ENCODE measurements around the gene GSE1. TPM values are rescaled to one million over a fixed set of nuclear protein-coding genes. Genes with fewer than 3 reads are reported as not detected.

GSE1 gene
- total RNA-seq, 1 donor from 2014 or later, result 56.4 TPM

GRCh38 chr16:85722128-85722893 is 109.2 kb downstream of the GSE1 start:
- intact Hi-C loops (cut with DNase I), result no loop called here

GRCh38 chr16:85724126-85724879 is 111.2 kb downstream of the GSE1 start:
- no peak for DNase-seq (ENCODE audit: low spot score)
- intact Hi-C loops (cut with DNase I), result no loop called here

More at GRCh38 chr16:85722128-85722893, 109.2 kb downstream of the GSE1 start:
- no peak for DNase-seq (ENCODE audit: low spot score)

- no peak for DNase-seq (ENCODE audit: low spot score)
- intact Hi-C loops (cut with DNase I), result no loop called here
Observed at GRCh38 chr16:85724936-85725335, 111.8 kb downstream of the GSE1 start.

Other genes starting within 250 kb of the GSE1 start
- gene GINS2, start 75.6 kb downstream of the GSE1 start, total RNA-seq, result 0.38 TPM
- 0.51 TPM for gene C16orf74, start 137.8 kb downstream of the GSE1 start, total RNA-seq
- gene EMC8, start 186.2 kb downstream of the GSE1 start, total RNA-seq, result 20.3 TPM
- gene COX4I1, start 186.4 kb downstream of the GSE1 start, total RNA-seq, result 1,440 TPM

Measured in cardiac septum (tissue), 1 donor.